Myocyte (in vitro differentiated cells): ENCODE data around the gene GPR87. TPM values are rescaled to one million over a fixed set of nuclear protein-coding genes. Genes with fewer than 3 reads are reported as not detected.

Experiments used
- DNase-seq: peaks from one replicate; pipeline ENCODE4 v3.0.0-alpha.2; 2012; ENCODE audit warnings: low read depth
- polyA plus RNA-seq: library from polyadenylated mRNA; unstranded; fragments of >200 nt; gene quantifications from one replicate; pipeline ENCODE4 v1.2.1, GENCODE V29; 2012; ENCODE audit warnings: missing spikeins
- total RNA-seq: library from RNA; depleted of rRNA; stranded (reverse); fragments of >200 nt; gene quantifications from 2 replicates; pipeline ENCODE4 v1.2.3, GENCODE V29; 2014

Gene GPR87
- not detected in 2 replicates for total RNA-seq
- not detected for polyA plus RNA-seq

- no peak for DNase-seq
Observed at GRCh38 chr3:151316267-151316991, at the start of gene GPR87. Gene GPR87, minus strand, starts transcription at chr3:151316820. Its CDS starts 16,720 bp downstream, at chr3:151300100.

GRCh38 chr3:151362751-151363174, 46.1 kb upstream of the GPR87 start:
- no peak for DNase-seq

GRCh38 chr3:151357463-151357850, 40.8 kb upstream of the GPR87 start:
- DNase-seq = no peak

GRCh38 chr3:151356794-151357462, 40.3 kb upstream of the GPR87 start:
- no peak for DNase-seq

- DNase-seq = no peak
Observed at GRCh38 chr3:151351648-151352047, 35.0 kb upstream of the GPR87 start.

- no peak for DNase-seq
Observed at GRCh38 chr3:151351219-151351618, 34.6 kb upstream of the GPR87 start.

GRCh38 chr3:151350656-151351055, 34.0 kb upstream of the GPR87 start:
- DNase-seq = no peak

- no peak for DNase-seq
Observed at GRCh38 chr3:151347432-151347831, 30.8 kb upstream of the GPR87 start.

GRCh38 chr3:151346292-151346691, 29.7 kb upstream of the GPR87 start:
- DNase-seq = no peak

- DNase-seq = peak; percentile 22
Observed at GRCh38 chr3:151345859-151346258, 29.2 kb upstream of the GPR87 start.

- no peak for DNase-seq
Observed at GRCh38 chr3:151331696-151332095, 15.1 kb upstream of the GPR87 start.

- no peak for DNase-seq
Observed at GRCh38 chr3:151330899-151331298, 14.3 kb upstream of the GPR87 start.

- DNase-seq = no peak
Observed at GRCh38 chr3:151330379-151330778, 13.8 kb upstream of the GPR87 start.

GRCh38 chr3:151329363-151329762, 12.7 kb upstream of the GPR87 start, which contains the start of gene P2RY13:
Gene P2RY13, minus strand, starts transcription at chr3:151329549. Its CDS starts 21 bp downstream, at chr3:151329528.
- no peak for DNase-seq

GRCh38 chr3:151328298-151328995, 11.8 kb upstream of the GPR87 start:
- DNase-seq = no peak

- DNase-seq = peak; percentile 23
Observed at GRCh38 chr3:151327571-151328198, 11.1 kb upstream of the GPR87 start.

- DNase-seq = no peak
Observed at GRCh38 chr3:151322511-151322910, 5.9 kb upstream of the GPR87 start.

GRCh38 chr3:151321526-151321925, 4.9 kb upstream of the GPR87 start:
- no peak for DNase-seq

GRCh38 chr3:151320131-151320530, 3.5 kb upstream of the GPR87 start:
- no peak for DNase-seq

- DNase-seq = no peak
Observed at GRCh38 chr3:151319628-151320027, 3.0 kb upstream of the GPR87 start.

GRCh38 chr3:151318991-151319390, 2.4 kb upstream of the GPR87 start:
- no peak for DNase-seq

GRCh38 chr3:151318313-151318712, 1.7 kb upstream of the GPR87 start:
- DNase-seq = no peak
